ENCODE measurements around the gene MEAK7. TPM values are rescaled to one million over a fixed set of nuclear protein-coding genes. Genes with fewer than 3 reads are reported as not detected.

Gene MEAK7
- total and polyA plus RNA-seq, 2 of the 4 experiments (the other 2 are of a cell fraction), result 27.4 to 39.0 TPM

DNA sequence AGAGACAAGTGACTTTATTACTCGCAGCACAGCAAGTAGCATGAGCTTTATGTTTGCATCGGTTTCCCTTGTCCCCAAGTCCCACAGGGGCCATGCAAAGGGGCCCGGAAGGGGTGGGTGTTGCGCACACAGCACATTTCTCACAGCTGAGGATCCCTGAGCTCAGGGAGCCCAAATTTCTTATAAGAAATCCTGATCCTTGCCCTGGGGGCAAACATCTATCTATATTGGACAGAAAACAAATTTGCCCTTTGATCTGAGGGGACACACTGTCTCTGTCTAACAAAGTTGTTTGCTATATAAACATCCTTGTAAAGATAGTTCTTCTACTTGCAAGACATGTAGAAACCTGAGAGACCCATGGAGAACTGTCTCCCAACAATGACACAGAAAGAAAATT is 35.7 kb upstream of the MEAK7 start:
- no peak overlapping the region for H3K9ac ChIP-seq (ENCODE audit: low read depth, low read length)
- intact Hi-C loops (cut with micrococcal nuclease) (no loop called here), dilution Hi-C loops (cut with HindIII; ENCODE audit: low sequenced_read_pairs, unreplicated experiment) (no loop called here), in situ Hi-C loops (cut with MboI; ENCODE audit: low sequenced_read_pairs) (no loop called here)
- H3K27ac ChIP-seq (ENCODE audit: insufficient read depth, low read length), result no peak overlapping the region
- peaks cover 5% of the 10 kb centered on the region; the same call in 1 of the 2 replicates for H3K9me1 ChIP-seq (ENCODE audit: insufficient read depth, low read length)
- CTCF ChIA-PET, result no interaction called here
- H3K4me1 ChIP-seq (ENCODE audit: control insufficient read depth, insufficient read depth, low read length), result peaks cover 7% of the 10 kb centered on the region; the same call in 1 of the 2 replicates
- POLR2A ChIA-PET (ENCODE audit: unreplicated experiment), result no interaction called here
- H3K4ac ChIP-seq (ENCODE audit: low read depth, low read length), result no peak overlapping the region
- H4K91ac ChIP-seq (ENCODE audit: insufficient read depth, low read depth, low read length), result no peak overlapping the region
- no peak overlapping the region for H3K4me3 ChIP-seq (ENCODE audit: insufficient read depth, low read depth, low read length)
- no peak overlapping the region for H2AK9ac ChIP-seq (replicated peaks; ENCODE audit: low read depth, low read length, poor library complexity)
- no peak overlapping the region for H3K4me2 ChIP-seq (ENCODE audit: low read depth, low read length)
- H3K56ac ChIP-seq (ENCODE audit: extremely low read depth, insufficient read depth, low read length), result no peak overlapping the region
- H4K5ac ChIP-seq (ENCODE audit: low read depth, low read length), result no peak overlapping the region
- H2BK120ac ChIP-seq (ENCODE audit: low read depth, low read length), result no peak overlapping the region
- H2BK20ac ChIP-seq (ENCODE audit: low read depth, low read length), result no peak overlapping the region
- H4K20me1 ChIP-seq (ENCODE audit: insufficient read depth, low read length), result no peaks in the 10 kb centered on the region
- H3K14ac ChIP-seq (replicated peaks; ENCODE audit: low read depth, low read length), result no peak overlapping the region
- DNase-seq (no peak), ATAC-seq (ENCODE audit: low read depth) (no peak)
- H2BK5ac ChIP-seq (ENCODE audit: low read depth, low read length, poor library complexity, severe bottlenecking), result no peak overlapping the region
- H2AFZ ChIP-seq (replicated peaks; ENCODE audit: low read length, poor library complexity), result no peak overlapping the region
- no TSS peak for BruUV-seq (replicated peaks)
- H2AK5ac ChIP-seq (ENCODE audit: low read depth, low read length), result no peak overlapping the region
- H3K36me3 ChIP-seq (ENCODE audit: control insufficient read depth, insufficient read depth, low read length), result no peaks in the 10 kb centered on the region
- 85% methylated on average over 2 of the region's 4 CpGs; no CpG with 5 or more reads in 1 of the 2 experiments for WGBS, 2 experiments (ENCODE audit: extremely low coverage in 2 of 2, insufficient read length in 1 of 2)
- no peaks in the 10 kb centered on the region for H3K27me3 ChIP-seq (ENCODE audit: control insufficient read depth, insufficient read depth, low read length)
- no peak overlapping the region for H2BK15ac ChIP-seq (ENCODE audit: low read depth, low read length)
- H3K18ac ChIP-seq (ENCODE audit: low read depth, low read length), result no peak overlapping the region
- no peaks in the 10 kb centered on the region for H3K9me3 ChIP-seq (ENCODE audit: control insufficient read depth, insufficient read depth, low read length)
- no peak overlapping the region for H3K23ac ChIP-seq (ENCODE audit: low read depth, low read length)
- TF ChIP-seq USF2 (IDR thresholded peaks at IDR 0.05; ENCODE audit: low read depth, low read length), result no peak
- TF ChIP-seq RCOR1 (IDR thresholded peaks at IDR 0.05; ENCODE audit: insufficient replicate concordance, low read length), result no peak
- H4K8ac ChIP-seq (ENCODE audit: low read depth in 2 of 2, low read length in 2 of 2), result no peak overlapping the region
- no peaks in the 10 kb centered on the region for H3K79me1 ChIP-seq (ENCODE audit: low read depth in 1 of 2, low read length in 2 of 2)
